ENCODE results near the gene WNT8A. TPM values are rescaled to one million over a fixed set of nuclear protein-coding genes. Genes with fewer than 3 reads are reported as not detected.

WNT8A gene
- total RNA-seq, 2 experiments from 2014 or later = not detected

DNA sequence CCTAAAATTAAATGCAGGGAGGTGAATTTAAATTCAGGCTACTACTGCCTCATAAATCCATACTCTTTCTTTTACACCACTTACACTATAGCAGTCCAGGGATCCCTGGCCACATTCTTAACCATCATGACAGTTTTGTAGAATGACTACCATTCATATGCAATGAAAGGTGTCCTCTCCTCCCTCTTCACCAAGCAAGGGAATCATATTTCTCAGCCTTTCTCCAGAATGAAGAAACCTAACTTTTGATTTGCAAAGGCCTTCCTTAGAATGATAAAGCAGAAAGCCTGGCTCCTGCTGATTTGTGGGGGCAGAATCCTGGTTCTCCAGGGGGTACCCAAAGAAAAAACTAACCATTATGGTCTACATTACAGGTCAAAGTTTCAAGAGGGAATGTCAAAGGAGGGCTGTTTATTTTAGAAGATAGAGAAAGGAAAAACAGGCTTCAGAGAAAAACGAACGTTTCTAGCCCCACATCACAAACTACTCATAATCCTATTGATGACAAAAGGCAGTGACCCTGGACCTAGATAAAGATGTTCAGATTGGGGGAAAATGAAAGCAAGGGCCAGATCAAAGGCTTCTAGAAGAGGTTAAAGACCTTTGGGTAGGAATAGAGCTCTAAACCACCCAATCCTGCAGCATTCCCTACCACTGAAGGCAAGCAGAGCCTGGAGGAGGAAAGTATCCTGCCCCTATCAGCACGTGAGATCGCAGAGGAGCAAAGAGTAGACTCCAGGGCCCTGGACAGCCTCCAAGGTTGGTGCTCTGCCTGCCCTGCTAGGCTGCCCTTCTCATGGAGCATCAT, 11.5 kb downstream of the WNT8A start:
- H3K27me3 ChIP-seq (ENCODE audit: control insufficient read depth in 1 of 2, insufficient read depth in 2 of 2, low read length in 2 of 2) = no peaks in the 10 kb centered on the region
- H3K36me3 ChIP-seq (ENCODE audit: insufficient read depth, low read length) = no peaks in the 10 kb centered on the region
- H3K27ac Mint-ChIP-seq = no peak overlapping the region
- TF ChIP-seq, protein P1, sequence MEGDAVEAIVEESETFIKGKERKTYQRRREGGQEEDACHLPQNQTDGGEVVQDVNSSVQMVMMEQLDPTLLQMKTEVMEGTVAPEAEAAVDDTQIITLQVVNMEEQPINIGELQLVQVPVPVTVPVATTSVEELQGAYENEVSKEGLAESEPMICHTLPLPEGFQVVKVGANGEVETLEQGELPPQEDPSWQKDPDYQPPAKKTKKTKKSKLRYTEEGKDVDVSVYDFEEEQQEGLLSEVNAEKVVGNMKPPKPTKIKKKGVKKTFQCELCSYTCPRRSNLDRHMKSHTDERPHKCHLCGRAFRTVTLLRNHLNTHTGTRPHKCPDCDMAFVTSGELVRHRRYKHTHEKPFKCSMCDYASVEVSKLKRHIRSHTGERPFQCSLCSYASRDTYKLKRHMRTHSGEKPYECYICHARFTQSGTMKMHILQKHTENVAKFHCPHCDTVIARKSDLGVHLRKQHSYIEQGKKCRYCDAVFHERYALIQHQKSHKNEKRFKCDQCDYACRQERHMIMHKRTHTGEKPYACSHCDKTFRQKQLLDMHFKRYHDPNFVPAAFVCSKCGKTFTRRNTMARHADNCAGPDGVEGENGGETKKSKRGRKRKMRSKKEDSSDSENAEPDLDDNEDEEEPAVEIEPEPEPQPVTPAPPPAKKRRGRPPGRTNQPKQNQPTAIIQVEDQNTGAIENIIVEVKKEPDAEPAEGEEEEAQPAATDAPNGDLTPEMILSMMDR (IDR thresholded peaks at IDR 0.05) = no peak
- no peak overlapping the region for H3K27ac ChIP-seq (ENCODE audit: low read depth in 1 of 2, low read length in 2 of 2)
- H3K27me3 Mint-ChIP-seq = peaks cover 8% of the 10 kb centered on the region
- H3K4me3 ChIP-seq (ENCODE audit: low read length) = no peak overlapping the region
- intact Hi-C loops (cut with DNase I, micrococcal nuclease) = no loop called here
- no peaks in the 10 kb centered on the region for H3K36me3 Mint-ChIP-seq (ENCODE audit: low read depth)
- no peaks in the 10 kb centered on the region for H3K9me3 Mint-ChIP-seq
- peaks cover 6% of the 10 kb centered on the region for H3K4me1 ChIP-seq (ENCODE audit: insufficient read depth, low read length)
- POLR2A ChIA-PET = no interaction called here
- CTCF ChIA-PET = no interaction called here
- peaks cover 48% of the 10 kb centered on the region for H3K4me1 Mint-ChIP-seq (ENCODE audit: low read depth)
- H3K4me3 Mint-ChIP-seq = no peak overlapping the region
- no peaks in the 10 kb centered on the region for H3K9me3 ChIP-seq (ENCODE audit: control insufficient read depth in 1 of 2, insufficient read depth in 1 of 2, low read length in 2 of 2)
- no peak for ATAC-seq (ENCODE audit: poor library complexity)
- DNase-seq = no peak

DNA sequence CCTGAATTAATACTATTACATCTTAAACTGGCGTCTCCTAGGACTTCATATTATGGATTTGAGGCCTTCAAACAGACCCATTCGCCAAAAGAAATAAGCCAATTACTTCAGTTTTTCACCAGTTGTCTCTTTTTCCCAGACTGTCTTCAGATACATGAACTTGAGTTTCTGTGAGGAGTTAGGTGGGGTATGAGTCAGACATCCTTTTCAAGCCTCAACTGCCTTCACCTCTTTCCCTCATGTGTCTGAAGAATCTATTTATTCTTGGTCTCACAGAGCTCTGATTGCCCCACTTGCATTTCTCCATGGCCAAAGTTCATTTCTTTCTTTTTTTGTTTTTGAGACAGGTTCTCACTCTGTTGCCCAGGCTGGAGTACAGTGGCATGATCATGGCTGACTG, 12.5 kb downstream of the WNT8A start:
- Histone ChIP-seq H3K4me1 (ENCODE audit: insufficient read depth, low read length) (peaks cover 6% of the 10 kb centered on the region), H3K36me3 (ENCODE audit: insufficient read depth, low read length) (no peaks in the 10 kb centered on the region), H3K27me3 (ENCODE audit: control insufficient read depth in 1 of 2, insufficient read depth in 2 of 2, low read length in 2 of 2) (no peaks in the 10 kb centered on the region), H3K27ac (ENCODE audit: low read depth in 1 of 2, low read length in 2 of 2) (no peak overlapping the region), H3K4me3 (ENCODE audit: low read length) (no peak overlapping the region), H3K9me3 (ENCODE audit: control insufficient read depth in 1 of 2, insufficient read depth in 1 of 2, low read length in 2 of 2) (no peaks in the 10 kb centered on the region)
- Mint-ChIP-seq H3K4me1 (ENCODE audit: low read depth) (peaks cover 48% of the 10 kb centered on the region), H3K9me3 (no peaks in the 10 kb centered on the region), H3K4me3 (no peak overlapping the region), H3K36me3 (ENCODE audit: low read depth) (no peaks in the 10 kb centered on the region), H3K27me3 (peaks cover 8% of the 10 kb centered on the region), H3K27ac (no peak overlapping the region)
- no peak for ATAC-seq (ENCODE audit: poor library complexity)
- intact Hi-C loops (cut with DNase I, micrococcal nuclease) = no loop called here
- ChIA-PET CTCF (no interaction called here), POLR2A (no interaction called here)
- DNase-seq = no peak
- TF ChIP-seq, protein P1 (IDR thresholded peaks at IDR 0.05) = no peak

DNA sequence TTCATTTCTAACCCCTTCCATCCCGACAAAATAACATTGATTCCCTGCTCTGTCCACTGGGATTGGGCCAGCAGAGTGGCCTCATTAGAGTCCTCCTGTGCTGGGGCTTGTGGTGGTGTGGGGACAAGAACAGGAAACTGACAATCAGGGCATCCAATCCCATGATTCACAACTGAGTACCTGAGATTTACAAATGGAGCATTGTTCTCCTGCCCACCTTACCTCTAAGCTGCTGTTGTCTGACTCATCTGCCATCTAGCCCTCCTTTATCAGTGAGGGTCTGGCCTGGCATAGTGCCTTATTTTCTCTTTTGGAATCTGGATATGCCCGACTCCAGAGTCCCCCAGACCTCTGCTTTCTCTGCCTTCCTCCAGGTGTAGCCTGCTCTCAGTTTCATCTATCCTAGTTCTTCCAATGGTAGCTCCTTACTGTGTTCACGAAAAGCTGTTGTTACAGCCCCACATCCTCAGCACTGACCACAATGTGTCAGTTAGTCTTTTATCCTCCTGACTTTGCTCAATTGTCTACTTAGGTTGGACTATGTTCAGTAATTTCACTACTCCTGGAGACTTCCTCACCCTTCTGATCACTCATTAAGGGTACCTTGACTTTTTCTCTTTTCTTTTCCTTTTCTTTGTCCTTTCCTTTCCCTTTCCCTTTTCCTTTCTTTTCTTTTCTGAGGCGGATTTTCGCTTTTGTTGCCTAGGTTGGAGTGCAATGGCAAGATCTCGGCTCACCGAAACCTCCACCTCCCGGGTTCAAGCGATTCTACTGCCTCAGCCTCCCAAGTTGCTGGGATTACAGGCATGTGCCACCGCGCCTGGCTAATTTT, 13.4 kb downstream of the WNT8A start:
- Mint-ChIP-seq H3K36me3 (ENCODE audit: low read depth) (no peaks in the 10 kb centered on the region), H3K9me3 (no peaks in the 10 kb centered on the region), H3K27ac (no peak overlapping the region), H3K4me3 (no peak overlapping the region), H3K27me3 (peaks cover 8% of the 10 kb centered on the region), H3K4me1 (ENCODE audit: low read depth) (peaks cover 43% of the 10 kb centered on the region)
- TF ChIP-seq, protein P1 (IDR thresholded peaks at IDR 0.05) = no peak
- H3K9me3 ChIP-seq (ENCODE audit: control insufficient read depth in 1 of 2, insufficient read depth in 1 of 2, low read length in 2 of 2) = no peaks in the 10 kb centered on the region
- no peak for ATAC-seq (ENCODE audit: poor library complexity)
- CTCF ChIA-PET = interaction anchor here (0.6 kb wide), 1 partner anchor 221 kb away, joined by 3 read pairs; no protein-coding TSS in a partner anchor
- intact Hi-C loops (cut with DNase I, micrococcal nuclease) = no loop called here
- POLR2A ChIA-PET = no interaction called here
- H3K4me1 ChIP-seq (ENCODE audit: insufficient read depth, low read length) = peaks cover 6% of the 10 kb centered on the region
- no peaks in the 10 kb centered on the region for H3K27me3 ChIP-seq (ENCODE audit: control insufficient read depth in 1 of 2, insufficient read depth in 2 of 2, low read length in 2 of 2)
- H3K27ac ChIP-seq (ENCODE audit: low read depth in 1 of 2, low read length in 2 of 2) = no peak overlapping the region
- DNase-seq = no peak
- no peak overlapping the region for H3K4me3 ChIP-seq (ENCODE audit: low read length)
- H3K36me3 ChIP-seq (ENCODE audit: insufficient read depth, low read length) = no peaks in the 10 kb centered on the region

Data from CD4-positive, alpha-beta T cell (primary cell).